OCI-LY7 (cell line): ENCODE data around the gene ARX. TPM values are rescaled to one million over a fixed set of nuclear protein-coding genes. Genes with fewer than 3 reads are reported as not detected.

Source experiments
- BruUV-seq: library from RNA; stranded (reverse); fragments of 400-500 nt; replicated peaks from 2 replicates; lab custom pipeline; 2021; lab: Mats Ljungman, UMichigan
- CTCF ChIA-PET: fragments of 300-600 bp; sonication (Branson Sonifier 250); formaldehyde crosslinking; loops from one replicate; lab custom pipeline; 2022; ENCODE audit warnings: antibody characterized with exemption; ENCODE audit not compliant: unreplicated experiment; lab: Charles Lee
- POLR2A ChIA-PET: fragments of 300-600 bp; sonication (Branson Sonifier 250); formaldehyde crosslinking; loops from one replicate; lab custom pipeline; 2022; ENCODE audit warnings: antibody characterized with exemption; lab: Charles Lee
- DNase-seq: peaks from one replicate; pipeline ENCODE4 v3.0.0-alpha.2; 2015; ENCODE audit warnings: low spot score
- H2AFZ ChIP-seq: fragments of 200-600 bp; sonication (generic), shearing (Covaris generic); 2 replicates; pipeline ENCODE4 v1.6.1; 2014; ENCODE audit warnings: mild to moderate bottlenecking, antibody characterized with exemption, low read length, moderate library complexity
- H3K27ac ChIP-seq: fragments of 200-600 bp; sonication (generic); 2 replicates; pipeline ENCODE4 v1.5.1; 2014; ENCODE audit warnings: mixed run types, low read depth, mild to moderate bottlenecking, moderate library complexity, low read length, inconsistent platforms; ENCODE audit not compliant: poor library complexity, severe bottlenecking
- H3K36me3 ChIP-seq: fragments of 200-600 bp; sonication (generic); 2 replicates; pipeline ENCODE4 v1.6.1; 2014; ENCODE audit warnings: mild to moderate bottlenecking, antibody characterized with exemption, low read length, moderate library complexity, mixed read lengths; ENCODE audit not compliant: insufficient read depth
- H3K4me1 ChIP-seq: fragments of 200-600 bp; sonication (generic); 2 replicates; pipeline ENCODE4 v1.5.1; 2014; ENCODE audit warnings: mild to moderate bottlenecking, low read length; ENCODE audit not compliant: insufficient read depth, poor library complexity, severe bottlenecking
- H3K4me2 ChIP-seq: fragments of 200-600 bp; sonication (generic); 2 replicates; pipeline ENCODE4 v1.6.1; 2014; ENCODE audit warnings: mild to moderate bottlenecking, low read length
- H3K4me3 ChIP-seq: fragments of 200-600 bp; sonication (generic); 2 replicates; pipeline ENCODE4 v1.5.1; 2014; ENCODE audit warnings: mild to moderate bottlenecking, low read depth, low read length; ENCODE audit not compliant: poor library complexity, severe bottlenecking
- H3K79me2 ChIP-seq: fragments of 200-600 bp; sonication (generic); 2 replicates; pipeline ENCODE4 v1.6.1; 2016; ENCODE audit warnings: low read depth, mild to moderate bottlenecking, low read length, moderate library complexity, mixed read lengths; ENCODE audit not compliant: insufficient read depth
- H3K9me2 ChIP-seq: fragments of 200-600 bp; sonication (generic); 2 replicates; pipeline ENCODE4 v1.6.1; 2016; ENCODE audit warnings: mild to moderate bottlenecking, low read length, mixed read lengths; ENCODE audit not compliant: insufficient read depth
- H3K9me3 ChIP-seq: fragments of 200-600 bp; sonication (generic); 2 replicates; pipeline ENCODE4 v1.6.1; 2014; ENCODE audit warnings: mild to moderate bottlenecking, mixed run types, low read length, mixed read lengths
- H4K20me1 ChIP-seq: fragments of 200-600 bp; sonication (generic); 2 replicates; pipeline ENCODE4 v1.6.1; 2014; ENCODE audit warnings: mild to moderate bottlenecking, antibody characterized with exemption, low read length, moderate library complexity, mixed read lengths; ENCODE audit not compliant: insufficient read depth
- CTCF ChIP-seq: fragments of 200-600 bp; sonication (generic); conservative IDR thresholded peaks from 2 replicates; pipeline ENCODE4 v1.5.1; 2014; ENCODE audit warnings: mild to moderate bottlenecking, antibody characterized with exemption, low read length, moderate library complexity, mixed read lengths
- EZH2phosphoT487 ChIP-seq: fragments of 200-600 bp; sonication (generic); IDR thresholded peaks from 2 replicates; pipeline ENCODE4 v1.6.1; 2018; ENCODE audit warnings: low read depth, borderline replicate concordance, mild to moderate bottlenecking, mixed run types, antibody characterized with exemption, low read length, moderate library complexity, mixed read lengths
- intact Hi-C: fragments of 100-400 bp; cut with micrococcal nuclease; formaldehyde crosslinking; loops from one replicate; pipeline ENCODE4 v1.10.0; 2022; ENCODE audit not compliant: unreplicated experiment
- small RNA-seq: library from RNA; depleted of rRNA; stranded (forward); fragments of <200 nt; gene quantifications from one replicate; pipeline ENCODE3, GENCODE V24; 2014
- total RNA-seq, 2 experiments: library from RNA; depleted of rRNA in 1 of 2; stranded (reverse); fragments of >200 nt in 1 of 2; shearing (Covaris generic) in 1 of 2; gene quantifications; 2 replicates each; pipeline ENCODE4 v1.2.3, GENCODE V29; 2014 to 2022

The ARX gene
- total RNA-seq, 2 experiments from 2014 or later: 0.11 TPM; not detected in 1

GRCh38 chrX:24954732-24955131, 61.0 kb downstream of the ARX start:
- DNase-seq: no peak
- H3K9me3 ChIP-seq: no peaks in the 10 kb centered on the region
- H4K20me1 ChIP-seq: no peaks in the 10 kb centered on the region
- no peaks in the 10 kb centered on the region for H3K36me3 ChIP-seq
- no peak overlapping the region for H3K4me2 ChIP-seq
- CTCF ChIA-PET: no interaction called here
- no peaks in the 10 kb centered on the region for H3K79me2 ChIP-seq
- H3K27ac ChIP-seq: no peak overlapping the region
- no peak overlapping the region for H2AFZ ChIP-seq
- no peak overlapping the region for H3K4me3 ChIP-seq
- intact Hi-C loops: no loop called here
- no peak for TF ChIP-seq CTCF
- TF ChIP-seq EZH2phosphoT487: no peak
- H3K4me1 ChIP-seq: no peaks in the 10 kb centered on the region
- POLR2A ChIA-PET: no interaction called here
- BruUV-seq: no TSS peak
- H3K9me2 ChIP-seq: no peaks in the 10 kb centered on the region

Small RNA genes within 50 kb of the gene (small RNA-seq; reads per million reads assigned to genes)
- not detected for gene RN7SL91P
